HG02981 (cell line): Measurements from ENCODE around the gene LACC1.

ENCODE experiments used
- ATAC-seq: cut with Tn5 transposase; IDR thresholded peaks from one replicate; pipeline ENCODE4 v1.9.1; 2021; ENCODE audit warnings: mild to moderate bottlenecking, moderate library complexity; ENCODE audit not compliant: unreplicated experiment

Gene LACC1

GRCh38 chr13:43939086-43939485 is 59.4 kb downstream of the LACC1 start:
- ATAC-seq: no peak

GRCh38 chr13:43942286-43942685 is 62.6 kb downstream of the LACC1 start:
- no peak for ATAC-seq
